G401.6 (cell line): ENCODE results near the gene RASL10B.

Source experiments
- FAIRE-seq: peaks from 2 replicates; lab custom pipeline; 2012; peaks lifted over from hg19 to GRCh38; lab: Jason Lieb, UNC

Gene RASL10B

DNA sequence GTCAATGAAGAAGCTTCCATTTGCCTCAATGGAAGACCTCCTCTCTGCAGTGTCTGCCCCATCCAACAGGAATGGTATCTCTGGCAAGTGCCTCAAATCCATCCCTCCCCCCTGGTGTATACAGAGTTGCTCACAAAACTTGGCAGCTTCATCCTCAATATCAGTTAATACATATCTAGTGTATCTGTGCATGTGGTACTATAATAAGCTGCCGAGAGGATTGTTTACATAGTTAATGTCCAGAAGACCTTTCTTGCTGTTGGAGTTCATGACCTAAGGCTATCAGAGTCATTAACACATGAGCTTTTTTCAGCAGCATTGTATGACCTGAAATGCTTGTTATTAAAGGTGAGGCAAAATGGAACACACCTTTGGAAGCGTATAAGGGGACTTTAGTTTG lies 14.0 kb upstream of the RASL10B start:
- no peak for FAIRE-seq

DNA sequence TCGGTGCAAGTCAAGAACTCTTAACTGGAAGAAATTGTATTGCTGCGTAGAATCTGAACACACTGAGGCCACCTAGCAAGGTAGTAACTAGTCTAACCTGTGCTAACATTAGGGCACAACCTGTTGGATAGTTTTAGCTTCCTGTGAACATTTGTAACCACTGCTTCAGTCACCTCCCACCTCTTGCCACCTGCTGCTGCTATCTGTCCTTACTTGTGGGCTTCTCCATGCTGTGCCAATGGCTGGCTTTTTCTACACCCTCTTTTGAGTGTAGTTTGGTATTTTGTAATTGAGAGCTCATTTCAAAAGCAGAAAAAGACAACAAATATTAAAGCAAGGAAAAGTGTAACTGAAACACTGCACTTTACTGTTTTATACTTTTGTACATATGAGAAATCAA lies 7.7 kb upstream of the RASL10B start:
- no peak for FAIRE-seq

DNA sequence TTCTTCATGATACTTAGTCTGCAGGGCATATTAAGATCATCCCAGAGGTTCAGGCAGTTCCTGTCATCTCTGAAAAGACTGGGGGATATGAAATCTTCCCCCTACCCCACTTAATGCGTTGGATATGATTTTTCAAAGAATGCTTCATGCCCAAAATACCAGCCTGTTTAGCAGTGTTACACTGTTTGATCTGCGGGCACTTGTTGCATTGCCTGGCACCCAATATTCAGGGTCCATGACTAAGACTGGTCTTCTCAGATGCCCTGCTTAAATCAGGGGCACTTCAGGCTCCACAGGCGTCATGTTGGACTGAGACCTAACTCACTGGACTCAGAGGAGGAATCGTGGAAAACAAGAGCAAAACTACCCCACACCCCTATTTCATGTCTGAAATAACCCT lies 6.4 kb upstream of the RASL10B start:
- no peak for FAIRE-seq

DNA sequence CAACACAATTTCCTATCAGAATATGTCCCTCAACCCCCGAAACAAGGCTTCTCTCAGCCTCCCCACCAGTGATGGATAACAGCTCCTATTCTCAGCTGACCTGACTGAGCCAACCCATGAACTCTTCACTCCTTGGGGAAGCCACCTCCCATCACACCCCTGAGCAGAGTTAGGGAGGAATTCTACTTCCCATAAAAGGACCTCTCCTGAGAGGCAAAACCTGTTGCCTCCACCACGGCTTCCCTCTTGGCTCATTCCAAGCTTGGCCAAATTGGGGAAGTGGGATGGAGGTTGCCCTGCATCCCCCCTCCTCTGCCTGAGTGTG lies 5.7 kb upstream of the RASL10B start:
- FAIRE-seq, result no peak

DNA sequence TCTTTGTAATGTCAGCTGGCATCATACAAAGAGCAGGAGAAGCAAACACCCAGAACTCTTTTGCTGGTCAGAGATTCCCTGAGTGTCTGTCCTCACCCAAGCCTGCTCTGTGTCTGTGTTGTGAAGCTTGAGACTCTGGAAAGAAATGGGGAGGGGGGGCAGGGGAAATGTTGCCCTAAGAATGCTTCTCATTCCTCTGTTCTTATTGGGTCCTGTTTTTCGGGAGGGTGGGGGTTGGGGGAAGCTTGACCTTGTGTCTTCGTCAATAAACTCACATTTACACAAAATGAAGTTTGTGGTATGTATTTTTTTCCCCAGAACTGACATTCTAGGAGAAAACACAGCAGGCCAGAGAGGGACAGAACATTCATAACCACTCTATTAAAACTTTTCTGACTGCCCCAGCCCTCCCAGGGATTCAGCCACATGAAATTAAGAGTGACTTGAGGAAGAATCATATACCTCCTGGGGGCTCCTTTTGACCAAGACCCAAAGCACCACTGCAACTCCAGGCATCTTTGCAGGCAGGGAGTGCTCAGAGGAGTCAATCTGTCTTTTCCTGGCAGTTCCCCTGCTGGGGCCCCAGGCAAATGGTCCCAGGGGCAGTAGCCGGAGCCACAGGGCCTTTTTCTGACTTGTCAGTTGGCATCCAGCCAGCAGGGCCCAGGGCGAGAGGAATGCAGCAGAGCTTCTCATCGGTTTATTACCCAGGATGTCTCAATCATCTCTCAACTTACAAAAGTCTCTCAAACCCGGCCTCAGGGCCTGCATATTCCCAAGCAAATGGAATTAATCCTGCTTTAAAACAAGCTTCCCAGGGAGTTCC lies 5.1 kb upstream of the RASL10B start:
- no peak for FAIRE-seq

DNA sequence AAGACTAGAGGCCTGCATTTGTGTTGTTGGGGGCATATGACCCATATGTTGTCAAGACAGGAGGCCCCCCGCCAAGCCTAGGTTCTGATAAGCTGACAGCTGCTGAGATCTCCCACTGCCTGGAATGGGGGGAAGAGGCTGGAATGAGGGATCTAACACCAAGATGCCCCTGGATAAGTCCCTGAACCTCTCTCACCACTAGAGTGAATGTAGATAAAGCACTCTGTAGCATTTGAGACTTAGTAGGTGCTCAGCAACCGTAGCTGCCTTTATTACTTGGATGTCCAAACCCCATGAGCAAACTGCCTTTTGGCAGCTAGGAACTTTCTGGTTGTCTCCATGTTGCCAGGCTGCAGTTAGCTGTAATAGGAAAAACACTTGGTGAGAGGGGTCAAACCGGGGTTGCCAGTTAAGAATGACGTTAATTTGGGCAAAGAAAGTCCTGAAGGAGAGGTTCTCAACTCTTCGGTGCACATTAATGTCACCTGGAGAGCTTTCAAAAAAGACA lies 4.4 kb upstream of the RASL10B start:
- FAIRE-seq, result no peak

DNA sequence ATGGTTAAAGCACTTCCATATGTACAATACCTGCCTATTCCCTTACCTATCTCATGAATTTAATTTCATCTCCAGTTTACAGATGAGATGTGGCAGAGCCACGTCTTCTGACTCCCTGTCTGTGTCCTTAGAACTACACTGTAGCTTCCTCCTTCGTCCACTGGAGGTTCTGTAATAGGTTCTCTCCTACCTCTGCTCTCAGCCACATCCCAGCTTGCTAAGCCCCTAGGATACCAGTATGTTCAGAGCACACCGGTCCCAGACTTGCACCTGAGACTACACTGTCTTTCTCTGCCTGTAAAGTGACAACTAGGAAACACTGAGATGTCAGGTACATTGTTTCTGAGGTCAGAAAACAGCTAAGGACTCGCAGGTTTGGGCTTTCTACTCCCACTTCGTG lies 3.8 kb upstream of the RASL10B start:
- FAIRE-seq, result no peak

DNA sequence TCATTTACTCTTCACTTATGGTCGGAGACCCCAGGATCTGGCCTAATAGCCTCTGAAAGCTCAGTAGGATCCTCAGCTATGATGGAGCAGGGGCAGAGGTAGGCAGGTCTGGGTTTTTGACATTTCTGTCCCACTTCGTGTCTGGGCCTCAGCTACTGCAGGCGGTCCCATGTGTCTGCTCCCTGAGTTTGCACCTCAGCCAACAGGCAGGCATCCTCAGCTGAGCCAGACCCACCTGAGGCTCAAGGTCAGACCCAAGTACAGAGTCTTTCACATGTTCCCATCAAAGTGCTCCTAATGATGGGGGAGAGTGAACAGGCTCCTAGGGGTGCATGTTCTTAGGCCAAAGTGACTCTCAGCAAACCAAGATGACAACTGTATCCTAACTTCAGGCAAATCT lies 2.9 kb upstream of the RASL10B start:
- no peak for FAIRE-seq

DNA sequence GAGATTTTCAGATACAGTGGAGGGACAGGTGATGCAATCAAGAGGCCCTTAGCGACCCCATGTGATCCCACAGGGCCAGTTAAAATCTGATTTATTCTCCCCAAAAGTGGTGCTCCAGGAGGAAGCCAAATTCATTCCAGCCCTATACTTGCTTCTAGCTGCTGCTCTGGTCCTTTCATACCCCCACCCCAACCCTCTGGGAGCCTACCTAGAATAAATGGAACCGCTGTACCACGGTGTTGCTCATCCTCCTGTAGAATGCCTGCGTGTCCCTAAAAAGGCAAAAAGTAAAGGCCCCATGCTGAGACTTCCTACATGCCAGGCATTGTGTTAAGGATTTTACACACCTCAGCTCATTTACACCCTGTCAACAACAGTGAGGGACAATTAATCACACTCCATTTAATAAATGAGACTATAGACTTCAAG lies 2.0 kb upstream of the RASL10B start:
- no peak for FAIRE-seq

DNA sequence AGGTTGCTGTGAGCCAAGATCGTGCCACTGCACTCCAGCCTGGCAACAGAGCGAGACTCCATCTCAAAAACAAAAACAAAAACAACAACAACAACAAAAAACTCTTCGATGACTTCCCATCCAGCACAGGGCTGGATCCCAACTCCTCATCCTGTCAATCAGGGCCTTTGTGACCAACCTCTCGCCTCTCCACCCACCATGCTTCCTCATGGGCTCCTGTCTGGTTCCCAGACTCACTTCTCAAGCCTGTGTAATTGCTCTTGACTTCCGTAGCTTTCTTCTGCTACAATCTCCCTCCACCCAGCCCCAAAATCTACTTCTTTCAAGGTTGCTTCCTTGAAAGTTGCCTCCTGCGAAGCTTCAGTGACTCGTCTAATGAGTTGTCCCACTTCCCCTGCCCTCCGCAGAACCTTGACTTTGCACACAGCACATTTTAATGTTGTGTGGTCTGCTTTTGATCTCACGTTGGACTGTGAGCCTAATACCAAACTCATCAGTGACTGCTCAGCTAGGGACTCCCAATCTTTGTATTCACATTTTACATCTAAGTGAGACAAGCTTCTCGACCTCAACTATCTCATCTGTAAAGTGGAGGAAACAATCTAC lies 936 bp upstream of the RASL10B start:
- FAIRE-seq, result no peak

DNA sequence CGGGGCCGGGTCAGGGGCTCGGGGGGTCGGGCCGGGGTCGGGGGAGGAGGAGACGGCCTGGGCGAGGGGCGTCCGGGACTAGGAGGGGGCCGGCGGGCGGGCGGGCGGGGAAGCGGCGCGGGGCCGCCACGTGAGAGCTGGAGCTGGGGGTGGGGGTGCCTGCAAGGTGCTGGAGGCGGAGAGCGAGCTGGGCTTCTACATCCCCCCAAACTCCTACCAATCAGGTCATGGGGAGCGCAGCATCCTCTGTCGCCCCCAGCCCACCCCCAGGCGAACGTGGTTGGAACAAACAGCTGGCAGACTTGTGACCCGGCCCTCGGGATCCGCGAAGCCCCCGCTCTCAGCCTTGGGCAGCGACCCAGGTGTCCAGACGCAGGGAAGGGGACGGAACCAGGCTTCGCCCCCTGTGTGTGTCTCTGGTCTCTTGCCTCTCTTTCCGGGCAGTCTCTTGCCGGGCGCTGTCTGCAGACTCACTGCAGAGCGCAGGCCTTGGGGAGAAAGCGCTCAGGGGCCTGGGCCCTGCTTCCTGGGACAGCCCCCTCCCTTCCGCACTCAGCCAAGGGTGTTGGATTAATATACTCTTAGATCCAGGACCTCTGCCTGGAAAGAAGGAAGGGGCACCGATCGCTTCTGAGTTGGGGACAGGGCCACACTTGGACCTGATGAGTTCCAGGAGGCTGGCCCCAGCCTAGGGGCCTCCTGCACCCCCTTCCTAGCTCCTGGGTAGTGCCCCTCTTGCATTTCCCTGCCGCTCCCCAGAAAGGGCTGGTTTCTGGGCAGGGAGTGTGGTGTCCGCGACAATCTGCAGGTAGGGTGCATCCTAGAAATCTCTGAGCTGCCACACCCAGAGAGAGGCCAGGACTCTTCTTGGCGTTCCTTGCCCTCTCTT lies 722 bp downstream of the RASL10B start:
- no peak for FAIRE-seq

DNA sequence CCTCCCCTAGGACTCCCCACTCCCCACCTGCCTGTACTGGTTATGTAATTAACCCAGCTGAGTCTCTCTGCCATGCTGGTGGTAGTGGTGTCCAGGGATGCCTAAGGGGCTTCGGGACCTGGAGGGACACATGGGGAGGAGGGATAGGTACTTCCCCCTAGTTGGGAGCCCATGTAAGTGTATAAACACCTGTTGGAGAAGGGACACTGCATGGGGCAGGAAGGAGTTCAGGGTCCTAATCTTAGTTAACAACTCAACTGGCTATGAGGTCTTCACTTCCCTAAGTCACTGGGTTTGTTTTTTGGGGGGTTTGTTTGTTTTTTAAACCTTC lies 1.3 kb downstream of the RASL10B start:
- no peak for FAIRE-seq

DNA sequence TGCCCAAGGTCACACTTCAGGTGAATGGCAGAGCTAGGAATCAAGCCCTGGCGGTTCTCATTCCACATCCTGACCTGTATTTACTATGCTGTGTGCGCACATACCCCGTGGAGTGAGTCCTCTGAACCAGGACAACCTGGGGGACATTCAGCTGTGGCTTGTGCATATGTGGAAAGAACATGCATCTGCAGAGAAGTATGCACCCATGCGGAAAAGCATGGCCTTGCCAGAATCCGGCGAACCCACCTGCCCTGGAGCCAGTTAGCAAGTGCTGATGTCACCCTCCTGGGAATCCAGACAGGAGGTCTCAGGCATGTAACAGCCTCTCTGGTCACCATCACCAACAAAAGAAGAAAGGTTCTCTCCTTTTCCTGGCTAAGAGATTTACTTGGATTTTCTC lies 1.9 kb downstream of the RASL10B start:
- no peak for FAIRE-seq

DNA sequence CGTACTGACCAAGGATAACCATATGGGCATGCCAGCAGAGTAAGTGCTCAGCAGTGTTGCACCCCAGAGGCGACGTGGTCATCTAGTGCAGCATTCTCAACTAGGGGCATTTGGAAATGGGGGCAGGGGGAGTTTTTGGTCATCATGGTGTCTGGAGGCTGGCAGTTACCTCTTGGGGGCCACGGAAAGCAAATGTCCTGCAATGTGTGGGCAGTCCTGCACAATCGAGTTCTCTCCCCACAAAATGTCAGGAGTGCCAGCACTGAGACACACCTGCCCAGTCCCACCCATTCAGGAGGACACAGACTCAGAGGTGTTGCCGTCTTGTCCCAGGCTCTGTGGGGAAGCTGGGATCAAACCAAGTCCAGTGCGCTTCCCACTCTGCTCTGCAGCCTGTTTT lies 3.0 kb downstream of the RASL10B start:
- no peak for FAIRE-seq

DNA sequence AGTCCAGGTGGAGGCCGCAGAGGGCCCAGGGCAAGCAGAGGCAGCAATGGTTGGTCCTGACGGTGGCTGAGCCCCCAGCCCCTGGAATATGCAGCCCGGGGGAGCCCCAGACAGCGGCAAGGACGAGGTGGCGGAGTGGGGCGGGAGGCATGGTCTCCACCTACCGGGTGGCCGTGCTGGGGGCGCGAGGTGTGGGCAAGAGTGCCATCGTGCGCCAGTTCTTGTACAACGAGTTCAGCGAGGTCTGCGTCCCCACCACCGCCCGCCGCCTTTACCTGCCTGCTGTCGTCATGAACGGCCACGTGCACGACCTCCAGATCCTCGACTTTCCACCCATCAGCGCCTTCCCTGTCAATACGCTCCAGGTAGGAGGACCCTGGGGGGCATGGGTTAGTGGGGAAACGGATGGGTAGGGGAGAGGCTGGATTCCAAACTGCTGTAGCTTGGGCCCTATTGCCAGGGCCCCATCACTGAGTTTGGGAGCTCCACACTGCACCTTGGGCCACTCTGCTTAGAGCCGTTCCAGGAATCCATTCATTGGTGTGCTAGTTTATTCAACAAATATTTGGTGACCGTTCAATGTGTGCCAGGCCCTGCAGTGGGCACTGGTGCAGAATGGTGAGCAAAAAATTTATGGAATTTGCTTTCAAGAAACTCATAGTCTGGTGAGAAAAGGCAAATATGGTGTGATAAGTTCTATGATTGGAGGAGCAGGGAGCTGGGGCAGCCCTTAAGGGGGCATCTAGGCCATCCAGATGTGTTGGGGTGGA lies 3.8 kb downstream of the RASL10B start:
- FAIRE-seq, result no peak

DNA sequence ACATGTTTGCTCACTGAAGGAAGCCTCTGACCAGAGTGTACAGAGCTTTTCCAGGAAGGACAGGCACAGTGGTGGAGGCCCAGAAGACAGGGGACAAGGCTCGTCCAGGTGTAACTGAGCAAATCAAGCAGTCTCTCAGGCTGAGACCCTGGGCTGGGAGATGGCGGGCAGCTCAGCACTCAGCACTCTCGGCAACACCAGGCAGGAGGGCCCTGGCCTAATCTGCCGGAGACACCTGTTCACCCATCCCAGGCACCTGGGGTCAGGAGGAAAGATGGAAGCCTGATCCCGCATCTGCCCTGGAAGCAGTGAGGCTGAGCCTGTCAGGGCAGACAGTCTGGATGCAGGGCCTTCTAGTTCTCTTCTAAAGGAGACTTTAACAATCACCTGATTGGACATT lies 4.8 kb downstream of the RASL10B start:
- no peak for FAIRE-seq

DNA sequence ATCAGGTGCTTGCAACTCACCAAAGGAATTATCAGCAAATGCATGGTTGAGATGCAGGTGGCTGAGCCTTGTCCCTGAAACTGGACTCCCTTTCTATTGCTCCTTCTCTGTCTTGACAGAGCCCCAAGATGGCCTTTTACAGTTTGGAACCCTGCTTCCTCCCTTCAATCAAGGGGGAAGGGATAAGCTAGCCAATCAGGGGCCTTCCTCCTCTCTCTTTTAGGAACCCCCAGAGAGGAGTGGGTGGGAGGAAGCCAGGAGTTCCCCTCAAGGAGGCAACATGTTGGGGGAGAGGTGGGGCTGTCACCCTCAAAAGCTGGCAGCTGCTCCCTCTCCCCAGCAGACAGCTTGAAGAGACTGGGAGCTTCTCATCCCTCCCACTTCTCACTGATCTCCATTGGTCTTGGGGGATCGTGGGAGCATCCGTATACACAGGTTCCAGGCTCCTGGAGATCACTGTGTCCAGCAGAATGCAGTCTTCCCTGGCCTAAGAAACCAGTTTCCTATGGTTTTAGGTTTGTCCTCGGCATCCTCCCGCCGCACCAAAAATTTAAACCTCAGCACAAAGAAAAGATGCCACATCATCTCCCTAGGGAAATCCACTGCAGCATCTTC lies 7.2 kb downstream of the RASL10B start:
- FAIRE-seq, result no peak

DNA sequence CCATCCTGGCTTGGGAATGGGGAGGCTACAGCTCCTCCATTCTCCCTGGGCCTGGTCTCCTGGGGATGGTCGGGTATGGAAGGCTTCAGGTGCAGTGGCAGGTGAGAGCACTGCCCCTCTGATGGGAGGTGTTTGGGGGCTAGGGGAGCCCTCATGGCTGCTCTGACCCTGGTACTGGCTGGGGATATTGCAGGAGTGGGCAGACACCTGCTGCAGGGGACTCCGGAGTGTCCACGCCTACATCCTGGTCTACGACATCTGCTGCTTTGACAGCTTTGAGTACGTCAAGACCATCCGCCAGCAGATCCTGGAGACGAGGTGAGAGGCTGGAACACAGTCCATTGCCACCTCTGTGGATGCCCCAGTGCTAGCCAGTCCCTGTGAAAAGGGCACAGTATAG lies 8.8 kb downstream of the RASL10B start:
- FAIRE-seq, result no peak

DNA sequence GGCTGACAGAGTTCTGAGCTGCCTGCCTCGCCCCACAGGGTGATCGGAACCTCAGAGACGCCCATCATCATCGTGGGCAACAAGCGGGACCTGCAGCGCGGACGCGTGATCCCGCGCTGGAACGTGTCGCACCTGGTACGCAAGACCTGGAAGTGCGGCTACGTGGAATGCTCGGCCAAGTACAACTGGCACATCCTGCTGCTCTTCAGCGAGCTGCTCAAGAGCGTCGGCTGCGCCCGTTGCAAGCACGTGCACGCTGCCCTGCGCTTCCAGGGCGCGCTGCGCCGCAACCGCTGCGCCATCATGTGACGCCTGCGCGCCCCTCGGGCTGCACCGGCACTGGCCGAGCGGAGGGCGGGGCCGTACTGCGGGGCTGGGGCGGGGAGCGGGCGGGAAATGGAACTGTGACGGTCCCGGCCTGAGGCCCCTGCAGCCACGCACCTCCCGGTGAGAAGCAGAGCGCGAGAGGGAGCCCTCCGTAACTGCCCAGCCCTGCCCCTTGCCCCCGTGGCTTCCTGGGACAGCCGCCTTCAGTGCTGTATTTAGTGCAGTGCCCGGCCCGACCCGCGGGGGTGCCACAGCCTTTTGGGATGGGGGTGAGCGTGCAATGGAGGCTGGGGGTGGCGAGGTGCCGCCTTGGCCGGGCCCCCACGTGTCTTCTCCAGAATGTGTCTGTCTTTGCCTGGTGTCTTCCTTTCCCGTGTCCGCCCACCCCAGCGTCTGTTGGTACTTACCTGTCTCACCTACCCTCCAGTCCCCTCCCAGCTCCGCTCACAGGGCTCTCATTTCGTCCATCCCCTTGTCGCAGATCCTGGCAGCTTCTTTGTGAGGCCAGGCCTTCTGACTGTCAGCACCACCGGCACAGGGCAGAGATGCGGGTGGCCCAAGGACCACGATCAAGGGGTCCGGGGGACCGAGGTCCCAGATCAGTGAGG lies 9.8 kb downstream of the RASL10B start:
- FAIRE-seq, result no peak

DNA sequence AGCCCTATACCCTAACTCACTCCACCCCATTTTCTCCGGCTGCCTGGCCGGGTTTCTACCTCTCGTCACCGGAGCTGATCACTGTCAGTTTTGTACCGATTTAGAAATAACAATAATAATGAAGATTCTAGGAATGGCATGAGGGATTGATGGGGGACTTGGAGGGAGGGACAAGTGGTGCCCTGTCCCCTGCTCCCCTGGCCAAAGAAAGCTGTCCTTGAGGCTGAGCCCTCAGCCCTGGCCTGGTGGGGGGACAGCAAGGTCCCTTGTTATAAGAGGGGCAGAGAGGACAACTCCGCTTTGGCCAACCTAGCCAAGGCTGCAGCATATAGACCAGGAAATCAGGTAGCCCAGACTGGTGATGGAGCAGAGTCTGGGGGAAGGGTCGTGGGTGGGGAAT lies 11.1 kb downstream of the RASL10B start:
- FAIRE-seq, result no peak
